COR-L47 (cell line): ENCODE data around the gene HBQ1.
"Not testable (repeated sequence)": the region's sequence is repeated elsewhere in the genome, so short reads cannot be mapped to it uniquely, and the experiment has no call there.

Source experiments
- DNase-seq: peaks from one replicate; lab custom pipeline; 2025; lab: John Stamatoyannopoulos, UW

HBQ1 gene

GRCh38 chr16:160691-161190 lies 19.5 kb upstream of the HBQ1 start:
- DNase-seq = no peak

GRCh38 chr16:162271-162991 lies 17.8 kb upstream of the HBQ1 start:
- no peak for DNase-seq

GRCh38 chr16:163139-163538 lies 17.1 kb upstream of the HBQ1 start:
- not testable (repeated sequence) for DNase-seq

GRCh38 chr16:163696-164095 lies 16.6 kb upstream of the HBQ1 start:
- DNase-seq = not testable (repeated sequence)

DNA sequence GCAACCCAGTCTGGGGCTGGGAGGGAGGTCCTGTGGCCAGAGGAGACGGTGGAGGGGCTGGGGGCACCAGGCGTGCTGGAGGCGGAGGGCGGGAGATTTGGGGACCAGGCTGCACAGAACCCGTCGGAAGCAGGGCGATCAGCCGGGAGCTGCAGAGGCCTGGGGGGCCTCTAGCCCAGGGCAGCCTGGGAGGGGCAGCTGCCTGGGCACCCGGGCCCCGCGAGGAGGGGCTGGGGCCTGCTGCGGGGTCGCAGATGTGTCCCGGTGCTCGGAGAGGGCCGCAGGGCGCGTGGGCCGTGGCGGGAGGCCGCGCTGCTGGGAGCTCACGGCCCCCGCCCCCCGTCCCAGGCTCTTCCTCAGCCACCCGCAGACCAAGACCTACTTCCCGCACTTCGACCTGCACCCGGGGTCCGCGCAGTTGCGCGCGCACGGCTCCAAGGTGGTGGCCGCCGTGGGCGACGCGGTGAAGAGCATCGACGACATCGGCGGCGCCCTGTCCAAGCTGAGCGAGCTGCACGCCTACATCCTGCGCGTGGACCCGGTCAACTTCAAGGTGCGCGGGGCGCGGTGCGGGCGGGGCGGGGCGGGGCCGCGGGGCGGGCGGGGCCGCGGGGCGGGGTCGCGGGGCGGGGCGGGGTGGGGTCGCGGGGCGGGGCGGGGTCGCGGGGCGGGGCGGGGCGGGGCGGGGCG lies 16.0 kb upstream of the HBQ1 start:
- DNase-seq = not testable (repeated sequence)

- no peak for DNase-seq
Observed at GRCh38 chr16:164827-165538, 15.3 kb upstream of the HBQ1 start.

DNA sequence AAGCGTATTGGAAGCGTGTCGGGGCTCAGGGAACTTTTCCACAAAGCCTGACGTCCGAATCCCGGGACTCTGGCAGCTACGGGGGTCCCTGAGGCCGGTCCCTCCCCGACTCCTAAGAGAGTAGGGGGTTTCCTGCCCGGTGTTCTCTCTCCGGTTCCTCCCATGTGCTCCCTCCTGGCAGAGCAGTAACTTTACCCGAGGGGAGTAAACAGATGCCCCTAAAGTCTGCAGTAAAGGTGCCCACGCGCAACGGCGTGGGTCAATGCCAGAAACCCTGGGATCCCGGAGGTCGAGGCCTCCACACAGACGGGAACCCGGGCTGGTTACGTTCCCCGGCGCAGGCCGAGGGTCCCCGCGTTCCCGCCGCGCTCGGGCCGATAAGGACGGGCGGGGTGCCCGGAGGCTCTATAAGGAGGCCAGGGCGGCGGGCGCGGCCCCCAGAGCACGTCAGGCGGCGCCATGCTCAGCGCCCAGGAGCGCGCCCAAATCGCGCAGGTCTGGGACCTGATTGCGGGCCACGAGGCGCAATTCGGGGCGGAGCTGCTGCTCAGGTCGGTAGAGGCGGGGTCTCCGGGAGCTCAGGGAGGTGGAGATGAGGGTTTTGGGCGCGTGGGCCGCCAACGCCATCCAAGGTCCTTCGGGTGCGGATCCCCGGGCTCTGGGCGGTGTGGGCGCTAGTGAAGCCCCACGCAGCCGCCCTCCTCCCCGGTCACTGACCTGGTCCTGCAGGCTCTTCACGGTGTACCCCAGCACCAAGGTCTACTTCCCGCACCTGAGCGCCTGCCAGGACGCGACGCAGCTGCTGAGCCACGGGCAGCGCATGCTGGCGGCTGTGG lies 14.5 kb upstream of the HBQ1 start, which contains the start of gene HBM:
HBM (plus strand) TSS at position 440 of the 836 bp plus-strand sequence; CDS start at position 460, 20 bp downstream.
- DNase-seq = no peak

DNA sequence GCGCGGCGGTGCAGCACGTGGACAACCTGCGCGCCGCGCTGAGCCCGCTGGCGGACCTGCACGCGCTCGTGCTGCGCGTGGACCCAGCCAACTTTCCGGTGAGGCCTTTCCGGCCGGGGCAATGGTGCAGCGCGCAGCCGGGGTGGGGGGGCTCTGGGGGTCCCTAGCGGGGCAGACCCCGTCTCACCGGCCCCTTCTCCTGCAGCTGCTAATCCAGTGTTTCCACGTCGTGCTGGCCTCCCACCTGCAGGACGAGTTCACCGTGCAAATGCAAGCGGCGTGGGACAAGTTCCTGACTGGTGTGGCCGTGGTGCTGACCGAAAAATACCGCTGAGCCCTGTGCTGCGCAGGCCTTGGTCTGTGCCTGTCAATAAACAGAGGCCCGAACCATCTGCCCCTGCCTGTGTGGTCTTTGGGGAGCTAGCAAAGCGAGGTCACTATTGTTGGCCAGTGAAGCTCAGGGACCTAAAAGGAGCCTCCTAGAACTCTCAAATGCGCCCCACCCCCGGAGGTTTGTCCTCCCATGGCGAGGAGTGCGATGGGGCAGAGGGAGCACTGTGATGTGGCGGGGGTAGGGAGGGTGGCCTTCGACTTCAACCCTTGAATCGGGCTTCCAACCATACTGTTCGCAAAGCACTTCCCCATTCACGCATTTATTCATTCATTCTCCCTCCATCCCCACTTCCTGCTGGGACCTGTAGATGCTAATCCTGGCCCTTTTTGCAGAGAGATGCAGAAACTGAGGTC lies 13.7 kb upstream of the HBQ1 start:
- no peak for DNase-seq

- no peak for DNase-seq
Observed at GRCh38 chr16:167122-167690, 13.1 kb upstream of the HBQ1 start.

DNA sequence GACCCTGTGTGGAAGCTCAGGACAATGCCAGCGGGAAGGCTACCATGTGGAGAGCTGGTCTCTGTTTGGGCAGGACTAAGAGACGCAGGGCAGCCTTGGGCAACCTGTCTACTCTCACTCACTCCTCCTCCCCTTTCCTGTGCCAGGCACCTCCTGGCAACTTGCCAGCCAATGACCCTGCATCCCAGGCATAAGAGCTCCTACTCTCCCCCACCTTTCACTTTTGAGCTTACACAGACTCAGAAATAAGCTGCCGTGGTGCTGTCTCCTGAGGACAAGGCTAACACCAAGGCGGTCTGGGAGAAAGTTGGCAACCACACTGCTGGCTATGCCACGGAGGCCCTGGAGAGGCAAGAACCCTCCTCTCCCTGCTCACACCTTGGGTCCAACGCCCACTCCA lies 11.8 kb upstream of the HBQ1 start:
- no peak for DNase-seq

DNA sequence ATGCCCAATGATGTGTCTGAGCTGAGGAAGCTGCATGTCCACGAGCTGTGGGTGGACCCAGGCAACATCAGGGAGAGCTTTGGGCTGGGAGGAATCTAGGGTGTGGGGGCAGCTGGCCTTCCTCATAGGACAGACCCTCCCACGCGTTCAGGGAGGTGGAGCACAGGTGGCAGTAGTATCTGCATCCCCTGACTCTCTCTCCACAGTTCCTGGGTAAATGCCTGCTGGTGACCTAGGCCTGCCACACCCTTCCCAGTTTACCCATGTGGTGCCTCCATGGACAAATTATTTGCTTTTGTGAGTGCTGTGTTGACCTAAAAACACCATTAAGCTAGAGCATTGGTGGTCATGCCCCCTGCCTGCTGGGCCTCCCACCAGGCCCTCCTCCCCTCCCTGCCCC lies 11.2 kb upstream of the HBQ1 start:
- no peak for DNase-seq

GRCh38 chr16:170088-170507 lies 10.2 kb upstream of the HBQ1 start:
- DNase-seq = not testable (repeated sequence)

GRCh38 chr16:170788-171187 lies 9.5 kb upstream of the HBQ1 start:
- DNase-seq = no peak

DNA sequence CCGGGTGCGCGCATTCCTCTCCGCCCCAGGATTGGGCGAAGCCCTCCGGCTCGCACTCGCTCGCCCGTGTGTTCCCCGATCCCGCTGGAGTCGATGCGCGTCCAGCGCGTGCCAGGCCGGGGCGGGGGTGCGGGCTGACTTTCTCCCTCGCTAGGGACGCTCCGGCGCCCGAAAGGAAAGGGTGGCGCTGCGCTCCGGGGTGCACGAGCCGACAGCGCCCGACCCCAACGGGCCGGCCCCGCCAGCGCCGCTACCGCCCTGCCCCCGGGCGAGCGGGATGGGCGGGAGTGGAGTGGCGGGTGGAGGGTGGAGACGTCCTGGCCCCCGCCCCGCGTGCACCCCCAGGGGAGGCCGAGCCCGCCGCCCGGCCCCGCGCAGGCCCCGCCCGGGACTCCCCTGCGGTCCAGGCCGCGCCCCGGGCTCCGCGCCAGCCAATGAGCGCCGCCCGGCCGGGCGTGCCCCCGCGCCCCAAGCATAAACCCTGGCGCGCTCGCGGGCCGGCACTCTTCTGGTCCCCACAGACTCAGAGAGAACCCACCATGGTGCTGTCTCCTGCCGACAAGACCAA lies 7.8 kb upstream of the HBQ1 start, which contains the start of gene HBA2:
HBA2 (plus strand) TSS at position 503 of the 568 bp plus-strand sequence; CDS start at position 540, 37 bp downstream.
- DNase-seq = not testable (repeated sequence)

GRCh38 chr16:173211-173854 lies 6.9 kb upstream of the HBQ1 start:
- not testable (repeated sequence) for DNase-seq

- not testable (repeated sequence) for DNase-seq
Observed at GRCh38 chr16:173928-174769, 6.1 kb upstream of the HBQ1 start.

DNA sequence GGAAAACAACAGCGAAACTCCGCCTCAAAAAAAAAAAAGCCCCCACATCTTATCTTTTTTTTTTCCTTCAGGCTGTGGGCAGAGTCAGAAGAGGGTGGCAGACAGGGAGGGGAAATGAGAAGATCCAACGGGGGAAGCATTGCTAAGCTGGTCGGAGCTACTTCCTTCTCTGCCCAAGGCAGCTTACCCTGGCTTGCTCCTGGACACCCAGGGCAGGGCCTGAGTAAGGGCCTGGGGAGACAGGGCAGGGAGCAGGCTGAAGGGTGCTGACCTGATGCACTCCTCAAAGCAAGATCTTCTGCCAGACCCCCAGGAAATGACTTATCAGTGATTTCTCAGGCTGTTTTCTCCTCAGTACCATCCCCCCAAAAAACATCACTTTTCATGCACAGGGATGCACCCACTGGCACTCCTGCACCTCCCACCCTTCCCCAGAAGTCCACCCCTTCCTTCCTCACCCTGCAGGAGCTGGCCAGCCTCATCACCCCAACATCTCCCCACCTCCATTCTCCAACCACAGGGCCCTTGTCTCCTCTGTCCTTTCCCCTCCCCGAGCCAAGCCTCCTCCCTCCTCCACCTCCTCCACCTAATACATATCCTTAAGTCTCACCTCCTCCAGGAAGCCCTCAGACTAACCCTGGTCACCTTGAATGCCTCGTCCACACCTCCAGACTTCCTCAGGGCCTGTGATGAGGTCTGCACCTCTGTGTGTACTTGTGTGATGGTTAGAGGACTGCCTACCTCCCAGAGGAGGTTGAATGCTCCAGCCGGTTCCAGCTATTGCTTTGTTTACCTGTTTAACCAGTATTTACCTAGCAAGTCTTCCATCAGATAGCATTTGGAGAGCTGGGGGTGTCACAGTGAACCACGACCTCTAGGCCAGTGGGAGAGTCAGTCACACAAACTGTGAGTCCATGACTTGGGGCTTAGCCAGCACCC lies 5.0 kb upstream of the HBQ1 start:
- DNase-seq = no peak
